ENCODE data around the gene USE1.

GRCh38 chr19:17243211-17243829, 28.2 kb downstream of the USE1 start:
- TF ChIP-seq POLR2A (IDR thresholded peaks at IDR 0.05) = no peak
- TF ChIP-seq, protein P1, sequence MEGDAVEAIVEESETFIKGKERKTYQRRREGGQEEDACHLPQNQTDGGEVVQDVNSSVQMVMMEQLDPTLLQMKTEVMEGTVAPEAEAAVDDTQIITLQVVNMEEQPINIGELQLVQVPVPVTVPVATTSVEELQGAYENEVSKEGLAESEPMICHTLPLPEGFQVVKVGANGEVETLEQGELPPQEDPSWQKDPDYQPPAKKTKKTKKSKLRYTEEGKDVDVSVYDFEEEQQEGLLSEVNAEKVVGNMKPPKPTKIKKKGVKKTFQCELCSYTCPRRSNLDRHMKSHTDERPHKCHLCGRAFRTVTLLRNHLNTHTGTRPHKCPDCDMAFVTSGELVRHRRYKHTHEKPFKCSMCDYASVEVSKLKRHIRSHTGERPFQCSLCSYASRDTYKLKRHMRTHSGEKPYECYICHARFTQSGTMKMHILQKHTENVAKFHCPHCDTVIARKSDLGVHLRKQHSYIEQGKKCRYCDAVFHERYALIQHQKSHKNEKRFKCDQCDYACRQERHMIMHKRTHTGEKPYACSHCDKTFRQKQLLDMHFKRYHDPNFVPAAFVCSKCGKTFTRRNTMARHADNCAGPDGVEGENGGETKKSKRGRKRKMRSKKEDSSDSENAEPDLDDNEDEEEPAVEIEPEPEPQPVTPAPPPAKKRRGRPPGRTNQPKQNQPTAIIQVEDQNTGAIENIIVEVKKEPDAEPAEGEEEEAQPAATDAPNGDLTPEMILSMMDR (IDR thresholded peaks at IDR 0.05) = no peak

All from upper lobe of left lung (tissue), 4 donors.